GM23338 (cell line): ENCODE data around the gene ITGA1. TPM values are rescaled to one million over a fixed set of nuclear protein-coding genes. Genes with fewer than 3 reads are reported as not detected.

Experiments used
- ATAC-seq: fragments of 200-7000 bp; cut with Tn5 transposase; 3 replicates; pipeline ENCODE4 v1.9.1; 2020
- DNase-seq: peaks from one replicate; pipeline ENCODE4 v3.0.0-alpha.2; 2015; ENCODE audit warnings: low spot score
- H2AFZ ChIP-seq: fragments of 200-600 bp; sonication (generic); 2 replicates; pipeline ENCODE4 v1.8.0; 2016; ENCODE audit warnings: antibody characterized with exemption, mild to moderate bottlenecking, moderate library complexity
- H3F3A ChIP-seq: fragments of 200-600 bp; sonication (generic); replicated peaks from 2 replicates; pipeline ENCODE4 v1.8.0; 2017; ENCODE audit warnings: antibody characterized with exemption, mixed run types, low read depth
- H3K27ac ChIP-seq: fragments of 200-600 bp; sonication (generic); 2 replicates; pipeline ENCODE4 v1.6.1; 2016; ENCODE audit warnings: low read depth
- H3K27me3 ChIP-seq: fragments of 200-600 bp; sonication (generic); 2 replicates; pipeline ENCODE4 v1.8.0; 2016; ENCODE audit warnings: mild to moderate bottlenecking, mixed run types, moderate library complexity; ENCODE audit not compliant: insufficient read depth
- H3K36me3 ChIP-seq: fragments of 200-600 bp; sonication (generic); 2 replicates; pipeline ENCODE4 v1.8.0; 2016; ENCODE audit warnings: mild to moderate bottlenecking; ENCODE audit not compliant: insufficient read depth
- H3K4me1 ChIP-seq: fragments of 200-600 bp; sonication (generic); 2 replicates; pipeline ENCODE4 v1.8.0; 2016; ENCODE audit warnings: mild to moderate bottlenecking, moderate library complexity; ENCODE audit not compliant: insufficient read depth
- H3K4me2 ChIP-seq: fragments of 200-600 bp; sonication (generic); 2 replicates; pipeline ENCODE4 v1.7.1; 2017; ENCODE audit warnings: mixed run types
- H3K4me3 ChIP-seq: fragments of 200-600 bp; sonication (generic); 2 replicates; pipeline ENCODE4 v1.6.1; 2016; ENCODE audit warnings: mixed run types
- H3K79me2 ChIP-seq: fragments of 200-600 bp; sonication (generic); replicated peaks from 2 replicates; pipeline ENCODE4 v1.8.0; 2017; ENCODE audit warnings: mild to moderate bottlenecking; ENCODE audit not compliant: insufficient read depth
- H3K9me2 ChIP-seq: fragments of 200-600 bp; sonication (generic); 2 replicates; pipeline ENCODE4 v1.8.0; 2017; ENCODE audit not compliant: insufficient read depth
- H4K20me1 ChIP-seq: fragments of 200-600 bp; sonication (generic); replicated peaks from 2 replicates; pipeline ENCODE4 v1.8.0; 2017; ENCODE audit warnings: mild to moderate bottlenecking; ENCODE audit not compliant: insufficient read depth
- H3K27ac Mint-ChIP-seq: 2 replicates; pipeline ENCODE4 v1.8.0; 2020; ENCODE audit warnings: inconsistent platforms, mild to moderate bottlenecking, moderate library complexity, mixed read lengths
- H3K27me3 Mint-ChIP-seq: 3 replicates; pipeline ENCODE4 v1.8.0; 2022; ENCODE audit warnings: low read depth, mild to moderate bottlenecking, moderate library complexity, mixed read lengths, inconsistent platforms; ENCODE audit not compliant: insufficient read depth, poor library complexity
- H3K36me3 Mint-ChIP-seq: 3 replicates; pipeline ENCODE4 v1.8.0; 2021; ENCODE audit warnings: low read depth, mild to moderate bottlenecking, inconsistent platforms, moderate library complexity, mixed read lengths
- H3K4me1 Mint-ChIP-seq: 3 replicates; pipeline ENCODE4 v1.8.0; 2020; ENCODE audit warnings: mild to moderate bottlenecking, inconsistent platforms, mixed read lengths
- H3K4me3 Mint-ChIP-seq: 3 replicates; pipeline ENCODE4 v1.8.0; 2021; ENCODE audit warnings: moderate library complexity, mild to moderate bottlenecking, inconsistent platforms, mixed read lengths
- H3K9me3 Mint-ChIP-seq: 3 replicates; pipeline ENCODE4 v1.8.0; 2020; ENCODE audit warnings: moderate library complexity, mild to moderate bottlenecking, inconsistent platforms, mixed read lengths
- CREB1 ChIP-seq: fragments of 250-450 bp; sonication (Bioruptor Pico); IDR thresholded peaks from 2 replicates; pipeline ENCODE4 v1.5.0; 2020; ENCODE audit warnings: low read depth, mild to moderate bottlenecking, moderate library complexity
- CTCF ChIP-seq, 2 experiments: fragments of 200-600 bp in 1 of 2; sonication (generic) in 1 of 2; conservative IDR thresholded peaks; 2 replicates each; pipeline versions ENCODE4 v1.5.1 to v1.6.1; 2016 to 2017; ENCODE audit warnings: antibody characterized with exemption in 2 of 2, low read depth in 2 of 2, mild to moderate bottlenecking in 2 of 2, moderate library complexity in 1 of 2
- ETS1 ChIP-seq: IDR thresholded peaks from 2 replicates; pipeline ENCODE4 v1.6.1; 2016; ENCODE audit warnings: antibody characterized with exemption
- EZH2 ChIP-seq: fragments of 200-600 bp; sonication (generic); IDR thresholded peaks from one replicate; pipeline ENCODE4 v1.8.0; 2017; ENCODE audit warnings: antibody characterized with exemption, mild to moderate bottlenecking, low read depth; ENCODE audit not compliant: unreplicated experiment
- EZH2phosphoT487 ChIP-seq: fragments of 200-600 bp; sonication (generic); IDR thresholded peaks from one replicate; pipeline ENCODE4 v1.8.1; 2018; ENCODE audit warnings: antibody characterized with exemption; ENCODE audit not compliant: unreplicated experiment
- JUNB ChIP-seq: IDR thresholded peaks from one replicate; pipeline ENCODE4 v1.6.1; 2016; ENCODE audit warnings: antibody characterized with exemption; ENCODE audit not compliant: unreplicated experiment
- NANOG ChIP-seq: IDR thresholded peaks from 2 replicates; pipeline ENCODE4 v1.6.1; 2016; ENCODE audit warnings: antibody characterized with exemption, borderline replicate concordance
- POLR2AphosphoS5 ChIP-seq: IDR thresholded peaks from 2 replicates; pipeline ENCODE4 v1.6.1; 2016; ENCODE audit warnings: antibody characterized with exemption, low read depth
- REST ChIP-seq: IDR thresholded peaks from one replicate; pipeline ENCODE4 v1.6.1; 2018; ENCODE audit warnings: antibody characterized with exemption; ENCODE audit not compliant: unreplicated experiment
- STAT1 ChIP-seq: IDR thresholded peaks from one replicate; pipeline ENCODE4 v1.6.1; 2016; ENCODE audit warnings: antibody characterized with exemption; ENCODE audit not compliant: unreplicated experiment
- ZNF114 ChIP-seq: fragments of 250-450 bp; sonication (Bioruptor Pico); IDR thresholded peaks from 2 replicates; pipeline ENCODE4 v1.5.0; 2020; ENCODE audit warnings: mild to moderate bottlenecking, moderate library complexity
- ZNF331 ChIP-seq: fragments of 250-450 bp; sonication (Bioruptor Pico); IDR thresholded peaks from 2 replicates; pipeline ENCODE4 v1.5.0; 2020; ENCODE audit warnings: low read depth, mild to moderate bottlenecking, moderate library complexity
- ZNF462 ChIP-seq: fragments of 250-450 bp; sonication (Bioruptor Pico); IDR thresholded peaks from 2 replicates; pipeline ENCODE4 v1.5.0; 2020; ENCODE audit warnings: mild to moderate bottlenecking, moderate library complexity
- polyA plus RNA-seq: library from polyadenylated mRNA; unstranded; fragments of >200 nt; fragmentation: Nextera tagmentation; extraction: Ambion mirVana; gene quantifications from 2 replicates; pipeline ENCODE4 v1.2.1, GENCODE V29; 2016
- total RNA-seq: library from RNA; depleted of rRNA; stranded (reverse); fragments of >200 nt; shearing (Covaris generic); gene quantifications from 2 replicates; pipeline ENCODE4 v1.2.3, GENCODE V29; 2014

Gene ITGA1
- total and polyA plus RNA-seq, 2 experiments from 2014 or later = 1.8 to 4.9 TPM

GRCh38 chr5:52767766-52768480 is 19.8 kb upstream of the ITGA1 start:
- DNase-seq = no peak
- H2AFZ ChIP-seq = no peak overlapping the region
- no peak for ATAC-seq
- no peaks in the 10 kb centered on the region for H4K20me1 ChIP-seq
- no peaks in the 10 kb centered on the region for H3K27me3 ChIP-seq
- Mint-ChIP-seq H3K36me3 (no peaks in the 10 kb centered on the region), H3K27me3 (no peaks in the 10 kb centered on the region), H3K27ac (no peak overlapping the region), H3K9me3 (no peaks in the 10 kb centered on the region), H3K4me1 (peaks cover 2% of the 10 kb centered on the region; the same call in 1 of the 3 replicates), H3K4me3 (no peak overlapping the region)
- H3K27ac ChIP-seq = no peak overlapping the region
- H3K4me1 ChIP-seq = no peaks in the 10 kb centered on the region
- H3K4me3 ChIP-seq = no peak overlapping the region
- no peaks in the 10 kb centered on the region for H3K79me2 ChIP-seq
- H3F3A ChIP-seq = no peaks in the 10 kb centered on the region
- TF ChIP-seq ZNF331 (CRISPR knock-in tag) = no peak
- no peak for TF ChIP-seq JUNB
- TF ChIP-seq ZNF114 (CRISPR knock-in tag) = no peak
- TF ChIP-seq NANOG = no peak
- no peak for TF ChIP-seq REST
- no peak for TF ChIP-seq STAT1
- no peak for TF ChIP-seq POLR2AphosphoS5
- no peak for TF ChIP-seq ETS1
- no peak for TF ChIP-seq ZNF462 (CRISPR knock-in tag)
- TF ChIP-seq CTCF (conservative IDR thresholded peaks at IDR 0.05; ENCODE audit: low read depth in 2 of 2) = no peak
- TF ChIP-seq EZH2 = no peak
- TF ChIP-seq EZH2phosphoT487 = no peak
- TF ChIP-seq CREB1 (CRISPR knock-in tag) = no peak
- no peak overlapping the region for H3K4me2 ChIP-seq
- H3K36me3 ChIP-seq = no peaks in the 10 kb centered on the region
- H3K9me2 ChIP-seq = no peaks in the 10 kb centered on the region
